Measurements from ENCODE around the gene LRBA.

Gene LRBA

GRCh38 chr4:150628073-150628472 is 387.0 kb downstream of the LRBA start:
- no peaks in the 10 kb centered on the region for H3K9me3 ChIP-seq (replicated peaks; ENCODE audit: insufficient read depth, low read length)
- H3K4me2 ChIP-seq (ENCODE audit: low read depth, low read length) = no peak overlapping the region
- H3K27ac ChIP-seq (ENCODE audit: low read length) = no peak overlapping the region
- H2AFZ ChIP-seq (ENCODE audit: low read length) = no peak overlapping the region
- H3K27me3 ChIP-seq (replicated peaks; ENCODE audit: insufficient read depth, low read length) = no peaks in the 10 kb centered on the region
- no peaks in the 10 kb centered on the region for H3F3A ChIP-seq (ENCODE audit: insufficient read depth, low read length)
- H3K9me2 ChIP-seq (replicated peaks; ENCODE audit: insufficient read depth, low read length) = no peaks in the 10 kb centered on the region
- H3K79me2 ChIP-seq (ENCODE audit: low read length) = no peaks in the 10 kb centered on the region
- H3K4me3 ChIP-seq (ENCODE audit: low read length) = no peak overlapping the region
- H3K4me1 ChIP-seq (ENCODE audit: low read length) = no peaks in the 10 kb centered on the region
- no peaks in the 10 kb centered on the region for H4K20me1 ChIP-seq (ENCODE audit: insufficient read depth, low read length)
- no peaks in the 10 kb centered on the region for H3K36me3 ChIP-seq (replicated peaks; ENCODE audit: insufficient read depth, low read length)
- TF ChIP-seq CTCF (IDR thresholded peaks at IDR 0.05; ENCODE audit: low read length) (no peak), EZH2 (optimal IDR thresholded peaks at IDR 0.05; ENCODE audit: low read depth, low read length) (no peak), EZH2phosphoT487 (IDR thresholded peaks at IDR 0.05; ENCODE audit: low read length) (no peak)
- no peak for DNase-seq
- no peak overlapping the region for H3K9ac ChIP-seq (ENCODE audit: low read length)

GRCh38 chr4:150625033-150625432 is 390.1 kb downstream of the LRBA start:
- Histone ChIP-seq H3K27ac (ENCODE audit: low read length) (no peak overlapping the region), H3K4me3 (ENCODE audit: low read length) (no peak overlapping the region), H3K27me3 (replicated peaks; ENCODE audit: insufficient read depth, low read length) (no peaks in the 10 kb centered on the region), H3K4me2 (ENCODE audit: low read depth, low read length) (no peak overlapping the region), H3K9ac (ENCODE audit: low read length) (no peak overlapping the region), H3K4me1 (ENCODE audit: low read length) (no peaks in the 10 kb centered on the region), H4K20me1 (ENCODE audit: insufficient read depth, low read length) (no peaks in the 10 kb centered on the region), H3K36me3 (replicated peaks; ENCODE audit: insufficient read depth, low read length) (no peaks in the 10 kb centered on the region), H3K9me2 (replicated peaks; ENCODE audit: insufficient read depth, low read length) (no peaks in the 10 kb centered on the region), H3K79me2 (ENCODE audit: low read length) (no peaks in the 10 kb centered on the region), H3F3A (ENCODE audit: insufficient read depth, low read length) (no peaks in the 10 kb centered on the region), H3K9me3 (replicated peaks; ENCODE audit: insufficient read depth, low read length) (no peaks in the 10 kb centered on the region), H2AFZ (ENCODE audit: low read length) (no peak overlapping the region)
- DNase-seq = no peak
- TF ChIP-seq EZH2phosphoT487 (IDR thresholded peaks at IDR 0.05; ENCODE audit: low read length) (no peak), CTCF (IDR thresholded peaks at IDR 0.05; ENCODE audit: low read length) (no peak), EZH2 (optimal IDR thresholded peaks at IDR 0.05; ENCODE audit: low read depth, low read length) (no peak)

GRCh38 chr4:150624055-150624454 is 391.0 kb downstream of the LRBA start:
- Histone ChIP-seq H3K9ac (ENCODE audit: low read length) (no peak overlapping the region), H3K27me3 (replicated peaks; ENCODE audit: insufficient read depth, low read length) (no peaks in the 10 kb centered on the region), H3K9me2 (replicated peaks; ENCODE audit: insufficient read depth, low read length) (no peaks in the 10 kb centered on the region), H3K27ac (ENCODE audit: low read length) (no peak overlapping the region), H3K4me3 (ENCODE audit: low read length) (no peak overlapping the region), H3K79me2 (ENCODE audit: low read length) (no peaks in the 10 kb centered on the region), H3K9me3 (replicated peaks; ENCODE audit: insufficient read depth, low read length) (no peaks in the 10 kb centered on the region), H3F3A (ENCODE audit: insufficient read depth, low read length) (no peaks in the 10 kb centered on the region), H2AFZ (ENCODE audit: low read length) (no peak overlapping the region), H4K20me1 (ENCODE audit: insufficient read depth, low read length) (no peaks in the 10 kb centered on the region), H3K4me2 (ENCODE audit: low read depth, low read length) (no peak overlapping the region), H3K36me3 (replicated peaks; ENCODE audit: insufficient read depth, low read length) (no peaks in the 10 kb centered on the region), H3K4me1 (ENCODE audit: low read length) (no peaks in the 10 kb centered on the region)
- no peak for DNase-seq
- TF ChIP-seq EZH2 (optimal IDR thresholded peaks at IDR 0.05; ENCODE audit: low read depth, low read length) (no peak), CTCF (IDR thresholded peaks at IDR 0.05; ENCODE audit: low read length) (no peak), EZH2phosphoT487 (IDR thresholded peaks at IDR 0.05; ENCODE audit: low read length) (no peak)

Data from MM.1S (cell line).